A549 (cell line): ENCODE results near the gene GLUD2. TPM values are rescaled to one million over a fixed set of nuclear protein-coding genes. Genes with fewer than 3 reads are reported as not detected.
"Not testable (repeated sequence)": the region's sequence is repeated elsewhere in the genome, so short reads cannot be mapped to it uniquely, and the experiment has no call there.

Experiments used
- ATAC-seq, 2 experiments: fragments of 200-7000 bp in 1 of 2; fragments of >200 bp in 1 of 2; cut with Nextera tagmentation in 1 of 2; cut with Tn5 transposase in 1 of 2; 3 replicates each; pipeline versions ENCODE4 v1.8.0 to v1.9.1; 2018 to 2020; ENCODE audit warnings: mild to moderate bottlenecking in 1 of 2, moderate library complexity in 1 of 2
- CTCF ChIA-PET: fragments of 300-600 bp; sonication (Branson Sonifier 250); formaldehyde crosslinking; extraction: SDS; loops from one replicate; lab custom pipeline; 2021; ENCODE audit warnings: antibody characterized with exemption, inconsistent platforms; lab: Yijun Ruan, JAX
- POLR2A ChIA-PET: fragments of 350-600 bp; formaldehyde crosslinking; extraction: SDS; loops from one replicate; lab custom pipeline; 2021; ENCODE audit warnings: antibody characterized with exemption, inconsistent platforms; lab: Yijun Ruan, JAX
- DNase-seq, 2 experiments: peaks; one replicate each; pipeline versions ENCODE4 v3.0.0 to v3.0.0-alpha.2; 2011 to 2016; ENCODE audit warnings: low read depth in 1 of 2, low spot score in 1 of 2
- FAIRE-seq: peaks from 2 replicates; lab custom pipeline; 2011; peaks lifted over from hg19 to GRCh38; lab: Jason Lieb, UNC
- H3K27ac ChIP-seq, 2 experiments: fragments of >200 bp; sonication (Bioruptor Twin); formaldehyde crosslinking; 3 replicates each; pipeline ENCODE4 v1.5.1; 2016 to 2017
- H3K4me1 ChIP-seq: fragments of >200 bp; sonication (Bioruptor Twin); formaldehyde crosslinking; 3 replicates; pipeline ENCODE4 v1.6.1; 2016
- H3K4me2 ChIP-seq: fragments of >200 bp; sonication (Bioruptor Twin); formaldehyde crosslinking; 3 replicates; pipeline ENCODE4 v1.6.1; 2016
- H3K4me3 ChIP-seq: fragments of >200 bp; sonication (Bioruptor Twin); formaldehyde crosslinking; 3 replicates; pipeline ENCODE4 v1.5.1; 2016
- H3K9me3 ChIP-seq: fragments of >200 bp; sonication (Bioruptor Twin); formaldehyde crosslinking; 3 replicates; pipeline ENCODE4 v1.6.1; 2016
- CBX8 ChIP-seq: fragments of 200-600 bp; sonication (generic); IDR thresholded peaks from 2 replicates; pipeline ENCODE4 v1.6.1; 2016
- CHD2 ChIP-seq: fragments of 150-350 bp; IDR thresholded peaks from 2 replicates; pipeline ENCODE4 v1.6.1; 2014; ENCODE audit warnings: low read length; ENCODE audit not compliant: partially characterized antibody
- CHD4 ChIP-seq: fragments of 200-600 bp; sonication (generic); IDR thresholded peaks from 2 replicates; pipeline ENCODE4 v1.6.1; 2016; ENCODE audit warnings: antibody characterized with exemption, mild to moderate bottlenecking, borderline replicate concordance
- E2F6 ChIP-seq: IDR thresholded peaks from 2 replicates; pipeline ENCODE4 v1.6.1; 2012; ENCODE audit warnings: low read depth, borderline replicate concordance
- EP300 ChIP-seq, 2 experiments: fragments of >200 bp; sonication (Bioruptor Twin); formaldehyde crosslinking; IDR thresholded peaks; 2 replicates in 1 of 2; 3 replicates in 1 of 2; pipeline ENCODE4 v1.6.1; 2016 to 2017
- HMGXB4 ChIP-seq: fragments of 250-450 bp; sonication (Bioruptor Pico); IDR thresholded peaks from 2 replicates; pipeline ENCODE4 v1.5.0; 2021; ENCODE audit warnings: mild to moderate bottlenecking, moderate library complexity, borderline replicate concordance
- JUN ChIP-seq, 2 experiments: fragments of >200 bp; sonication (Bioruptor Twin); formaldehyde crosslinking; IDR thresholded peaks; 2 replicates in 1 of 2; 3 replicates in 1 of 2; pipeline ENCODE4 v1.6.1; 2016 to 2017
- JUNB ChIP-seq: fragments of >200 bp; sonication (Bioruptor Twin); formaldehyde crosslinking; IDR thresholded peaks from 2 replicates; pipeline ENCODE4 v1.6.1; 2016
- KDM1A ChIP-seq: fragments of 200-600 bp; sonication (generic); IDR thresholded peaks from 2 replicates; pipeline ENCODE4 v1.6.1; 2016; ENCODE audit warnings: low read depth, mild to moderate bottlenecking
- NFE2L2 ChIP-seq: fragments of 150-350 bp; conservative IDR thresholded peaks from 2 replicates; pipeline ENCODE4 v1.6.1; 2014; ENCODE audit warnings: low read length
- NR3C1 ChIP-seq: fragments of >200 bp; sonication (Bioruptor Twin); formaldehyde crosslinking; IDR thresholded peaks from 3 replicates; pipeline ENCODE4 v1.6.1; 2017
- POLR2A ChIP-seq: IDR thresholded peaks from 2 replicates; pipeline ENCODE4 v1.6.1; 2012; ENCODE audit warnings: mild to moderate bottlenecking, low read length
- RARB ChIP-seq: fragments of 250-450 bp; sonication (Bioruptor Pico); IDR thresholded peaks from 2 replicates; pipeline ENCODE4 v1.8.0; 2021; ENCODE audit warnings: mild to moderate bottlenecking, moderate library complexity
- RFX5 ChIP-seq: fragments of 450-650 bp; IDR thresholded peaks from 2 replicates; pipeline ENCODE4 v1.7.1; 2014; ENCODE audit warnings: antibody characterized with exemption, mild to moderate bottlenecking, moderate library complexity
- SMC3 ChIP-seq: fragments of >200 bp; sonication (Bioruptor Twin); formaldehyde crosslinking; IDR thresholded peaks from 3 replicates; pipeline ENCODE4 v1.6.1; 2018; ENCODE audit warnings: inconsistent platforms
- TFCP2L1 ChIP-seq: fragments of 250-450 bp; sonication (Bioruptor Pico); IDR thresholded peaks from 2 replicates; pipeline ENCODE4 v1.5.0; 2021; ENCODE audit warnings: mild to moderate bottlenecking
- USF2 ChIP-seq: fragments of 450-650 bp; IDR thresholded peaks from 2 replicates; pipeline ENCODE4 v1.6.1; 2014; ENCODE audit warnings: antibody characterized with exemption
- ZSCAN20 ChIP-seq: fragments of 250-450 bp; sonication (Bioruptor Pico); IDR thresholded peaks from 2 replicates; pipeline ENCODE4 v1.8.0; 2022; ENCODE audit warnings: mild to moderate bottlenecking, moderate library complexity
- WGBS: methylation state at CpG from one replicate; pipeline ENCODE4 v1.1.6; 2017; ENCODE audit errors: missing lambda C conversion rate; 5-methylcytosine and 5-hydroxymethylcytosine counted together
- polyA plus RNA-seq, 4 experiments: library from polyadenylated mRNA; depleted of rRNA in 3 of 4; stranded (reverse); fragments of >200 nt; fragmentation: RNase III in 1 of 4; extraction: RNeasy Plus Mini Kit Qiagen cat#74134 plus additional on column Dnase treatment in 1 of 4; gene quantifications; 2 replicates in 3 of 4; 3 replicates in 1 of 4; pipeline ENCODE4 v1.2.3, GENCODE V29; 2011 to 2017

GLUD2 gene
- polyA plus RNA-seq, 2 of the 4 experiments (the other 2 are of a cell fraction) = 2.8 to 4.2 TPM

- no peak overlapping the region for H3K4me2 ChIP-seq
- TF ChIP-seq CBX8 (no peak), KDM1A (no peak), EP300 (IDR thresholded peaks at IDR 0.05) (no peak), NR3C1 (no peak), CHD4 (no peak), USF2 (no peak), RARB (CRISPR knock-in tag) (no peak), JUNB (no peak), RFX5 (no peak), SMC3 (no peak)
- ChIA-PET CTCF (no interaction called here), POLR2A (no interaction called here)
- FAIRE-seq = no peak
- H3K27ac ChIP-seq = no peak overlapping the region
- H3K4me1 ChIP-seq = no peaks in the 10 kb centered on the region
- no peak for DNase-seq
- no peak overlapping the region for H3K4me3 ChIP-seq
- no peaks in the 10 kb centered on the region for H3K9me3 ChIP-seq
- WGBS = 31% methylated on average over 6 of the region's 6 CpGs
- no peak for ATAC-seq
Observed at GRCh38 chrX:121064579-121064978, 17.2 kb downstream of the GLUD2 start.

- CTCF ChIA-PET, H3K9me3 ChIP-seq, FAIRE-seq, POLR2A ChIA-PET, H3K4me1 ChIP-seq, H3K4me3 ChIP-seq, DNase-seq, H3K4me2 ChIP-seq, H3K27ac ChIP-seq, ATAC-seq: not testable (repeated sequence)
- 16% methylated on average over 2 of the region's 2 CpGs for WGBS
Observed at GRCh38 chrX:121084247-121084646, 36.8 kb downstream of the GLUD2 start.

GRCh38 chrX:121084903-121085611 lies 37.6 kb downstream of the GLUD2 start:
- H3K4me1 ChIP-seq = no peaks in the 10 kb centered on the region
- POLR2A ChIA-PET = no interaction called here
- WGBS = 43% methylated on average over 3 of the region's 3 CpGs
- CTCF ChIA-PET = no interaction called here
- no peak overlapping the region for H3K4me3 ChIP-seq
- ATAC-seq (no peak), DNase-seq (no peak), FAIRE-seq (peak; percentile 54)
- H3K9me3 ChIP-seq = no peaks in the 10 kb centered on the region
- TF ChIP-seq TFCP2L1 = no peak
- no peak overlapping the region for H3K4me2 ChIP-seq
- no peak overlapping the region for H3K27ac ChIP-seq

GRCh38 chrX:121085612-121086010 lies 38.2 kb downstream of the GLUD2 start:
- WGBS = 7% methylated on average over 2 of the region's 2 CpGs
- Histone ChIP-seq H3K9me3 (no peaks in the 10 kb centered on the region), H3K4me1 (no peaks in the 10 kb centered on the region), H3K27ac (no peak overlapping the region), H3K4me2 (no peak overlapping the region), H3K4me3 (no peak overlapping the region)
- FAIRE-seq (no peak), DNase-seq (no peak), ATAC-seq (no peak)
- TF ChIP-seq JUN (IDR thresholded peaks at IDR 0.05) = no peak
- no peak for TF ChIP-seq ZSCAN20 (CRISPR knock-in tag)
- no peak for TF ChIP-seq HMGXB4
- TF ChIP-seq E2F6 = no peak
- TF ChIP-seq USF2 = no peak
- no peak for TF ChIP-seq NFE2L2
- TF ChIP-seq CHD2 = no peak
- TF ChIP-seq POLR2A = no peak
- TF ChIP-seq KDM1A = no peak
- no peak for TF ChIP-seq EP300 (IDR thresholded peaks at IDR 0.05)
- CTCF ChIA-PET = no interaction called here
- POLR2A ChIA-PET = no interaction called here
